NCI-H2227 treated with DMSO at 0.1 percent for 48 hours (cell line): Measurements from ENCODE around the gene CCNYL1.
A peak's percentile ranks its signal among the peaks of the same experiment; 100 is the strongest.
"Not testable (repeated sequence)": the region's sequence is repeated elsewhere in the genome, so short reads cannot be mapped to it uniquely, and the experiment has no call there.

ENCODE experiments used
- DNase-seq: peaks from one replicate; lab custom pipeline; 2025; lab: John Stamatoyannopoulos, UW

CCNYL1 gene

GRCh38 chr2:207734636-207735512 lies 23.4 kb downstream of the CCNYL1 start:
- no peak for DNase-seq

GRCh38 chr2:207735513-207735859 lies 24.0 kb downstream of the CCNYL1 start:
- DNase-seq, result not testable (repeated sequence)

GRCh38 chr2:207743514-207743913 lies 32.1 kb downstream of the CCNYL1 start:
- DNase-seq, result no peak

- DNase-seq, result no peak
These were observed 32.6 kb downstream of the CCNYL1 start for GRCh38 chr2:207744050-207744449.

DNA sequence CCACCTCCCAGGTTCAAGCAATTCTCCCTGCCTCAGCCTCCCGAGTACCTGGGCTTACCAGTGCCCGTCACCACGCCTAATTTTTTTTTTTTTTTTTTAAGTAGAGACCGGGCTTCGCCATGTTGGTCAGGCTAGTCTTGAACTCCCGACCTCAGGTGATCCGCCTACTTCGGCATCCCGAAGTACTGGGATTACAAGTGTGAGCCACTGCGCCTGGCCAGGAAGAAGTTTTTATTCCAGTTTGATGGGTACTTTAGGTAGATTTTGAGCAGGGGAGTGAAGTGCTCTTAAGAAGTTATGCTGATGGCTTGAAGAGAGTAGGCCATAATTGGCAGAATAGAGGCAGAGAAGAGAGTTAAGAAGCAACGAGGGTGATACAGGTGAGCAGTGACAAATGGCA lies 33.0 kb downstream of the CCNYL1 start:
- no peak for DNase-seq

GRCh38 chr2:207746131-207746530 lies 34.7 kb downstream of the CCNYL1 start:
- DNase-seq, result peak; percentile 90

- DNase-seq, result no peak
These were observed 36.5 kb downstream of the CCNYL1 start for GRCh38 chr2:207747653-207748560.

- DNase-seq, result peak; percentile 37
These were observed 37.6 kb downstream of the CCNYL1 start for GRCh38 chr2:207748993-207749392.

GRCh38 chr2:207749873-207750272 lies 38.4 kb downstream of the CCNYL1 start:
- no peak for DNase-seq

GRCh38 chr2:207750345-207750744 lies 38.9 kb downstream of the CCNYL1 start:
- peak; percentile 97 for DNase-seq

DNA sequence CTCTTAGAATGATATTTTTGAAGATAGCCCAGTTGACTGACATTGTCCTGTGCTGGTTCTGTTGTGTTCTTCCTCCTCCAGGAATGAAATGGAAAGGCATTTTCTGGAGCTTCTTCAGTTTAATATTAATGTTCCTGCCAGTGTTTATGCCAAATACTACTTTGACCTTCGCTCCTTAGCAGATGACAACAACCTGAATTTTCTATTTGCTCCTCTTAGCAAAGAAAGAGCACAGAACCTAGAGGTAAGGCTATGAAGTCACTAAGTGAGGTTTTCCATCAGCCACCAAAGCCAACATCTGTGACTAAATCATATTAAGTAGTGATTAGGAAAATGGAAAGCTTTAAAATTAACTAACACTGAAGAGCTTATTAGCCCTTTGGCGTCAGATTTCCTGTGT lies 39.4 kb downstream of the CCNYL1 start:
- no peak for DNase-seq

DNA sequence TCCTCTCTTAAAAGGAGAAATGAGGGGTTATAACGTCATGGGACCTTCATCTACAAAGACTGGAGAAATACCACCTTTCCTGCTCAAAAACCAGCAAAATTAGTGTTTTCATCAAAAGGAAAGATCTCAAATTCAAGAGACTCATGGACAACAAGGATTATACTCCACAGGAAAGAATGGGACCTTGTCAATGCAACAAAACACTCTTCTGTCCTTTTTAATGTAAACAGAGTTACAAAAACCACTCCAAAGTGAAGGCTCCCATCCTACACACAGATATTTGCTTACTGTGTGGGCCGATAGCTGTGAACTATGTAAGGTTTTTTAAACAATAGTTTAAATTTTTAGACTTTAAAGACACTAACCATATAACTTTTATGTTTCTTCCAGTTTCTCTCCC lies 42.2 kb downstream of the CCNYL1 start:
- not testable (repeated sequence) for DNase-seq

DNA sequence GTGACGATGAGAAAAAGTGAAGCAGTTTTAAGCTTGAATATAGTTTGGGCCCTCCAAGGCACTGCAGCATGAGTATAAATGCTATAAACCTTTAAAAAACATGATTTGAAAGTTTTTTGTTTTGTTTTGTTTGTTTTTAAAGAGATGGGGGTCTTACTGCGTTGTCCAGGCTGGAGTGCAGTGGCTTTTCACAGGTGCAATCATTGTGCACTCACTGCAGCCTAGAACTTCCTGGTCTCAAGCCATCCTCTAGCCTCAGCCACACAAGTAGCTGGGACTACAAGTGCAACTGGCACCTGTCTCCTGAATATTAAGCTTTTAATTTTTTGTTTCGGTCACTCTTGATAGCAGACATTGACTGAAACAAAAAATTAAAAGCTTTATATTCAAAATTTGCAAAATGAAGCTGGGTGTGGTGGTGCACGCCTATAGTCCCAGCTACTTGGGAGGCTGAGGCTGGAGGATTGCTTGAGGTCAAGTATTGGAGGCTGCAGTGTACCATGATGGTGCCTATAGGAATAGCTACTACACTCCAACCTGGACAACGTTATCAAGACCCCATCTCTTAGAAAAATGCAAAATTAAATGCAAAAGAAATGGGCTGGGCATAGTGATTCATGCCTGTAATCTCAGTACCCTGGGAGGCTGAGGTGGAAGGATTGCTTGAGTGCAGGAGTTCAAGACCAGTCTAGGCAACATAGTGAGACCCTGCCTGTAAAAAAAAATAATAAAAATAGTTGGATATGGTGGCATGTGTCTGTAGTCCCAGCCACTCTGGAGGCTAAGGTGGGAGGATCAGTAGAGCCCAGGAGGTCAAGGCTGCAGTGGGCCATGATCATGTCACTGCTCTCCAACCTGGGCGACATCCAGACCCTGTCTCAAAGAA lies 43.3 kb downstream of the CCNYL1 start:
- DNase-seq, result no peak

DNA sequence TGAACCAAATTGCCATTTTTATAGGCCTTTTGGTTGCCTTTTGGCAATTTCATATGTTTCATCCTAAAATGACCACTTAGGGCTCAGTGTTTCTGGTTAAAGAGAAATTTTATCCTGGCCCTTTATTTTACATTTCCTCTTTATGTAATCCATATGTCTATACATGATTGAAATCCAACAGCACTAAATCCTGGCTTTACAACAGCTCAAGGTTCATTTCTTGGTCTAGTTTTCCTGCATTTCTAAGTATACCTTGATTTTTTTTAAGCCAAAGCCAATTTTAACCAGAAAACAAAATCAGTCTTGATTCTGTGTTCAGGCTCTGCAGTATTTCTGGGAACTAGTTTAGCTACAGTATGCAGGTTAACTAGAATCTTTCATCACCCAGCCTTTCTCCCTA lies 46.6 kb downstream of the CCNYL1 start:
- no peak for DNase-seq

- DNase-seq, result no peak
These were observed 48.5 kb downstream of the CCNYL1 start for GRCh38 chr2:207759890-207760289.

DNA sequence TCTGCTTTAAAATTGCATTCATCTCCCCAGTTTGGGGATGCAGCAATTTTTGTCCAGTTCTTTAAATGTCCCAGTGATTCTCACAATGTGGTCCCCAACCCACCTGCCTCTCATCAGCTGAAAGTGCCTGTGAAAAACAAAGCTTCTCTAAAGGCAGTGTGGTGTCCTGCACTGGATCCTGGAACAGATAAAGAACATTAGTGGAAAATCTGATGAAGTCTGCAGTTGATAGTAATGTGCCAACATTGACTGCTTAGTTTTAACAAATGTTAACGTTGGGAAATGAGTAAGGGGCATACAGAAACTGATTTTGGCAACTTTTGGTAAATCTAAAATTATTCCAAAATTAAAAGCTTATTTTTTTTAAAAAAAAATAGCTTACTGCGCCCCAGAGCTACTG lies 49.0 kb downstream of the CCNYL1 start:
- no peak for DNase-seq

GRCh38 chr2:207761426-207761825 lies 50.0 kb downstream of the CCNYL1 start:
- DNase-seq, result not testable (repeated sequence)

GRCh38 chr2:207762146-207762545 lies 50.7 kb downstream of the CCNYL1 start:
- no peak for DNase-seq

DNA sequence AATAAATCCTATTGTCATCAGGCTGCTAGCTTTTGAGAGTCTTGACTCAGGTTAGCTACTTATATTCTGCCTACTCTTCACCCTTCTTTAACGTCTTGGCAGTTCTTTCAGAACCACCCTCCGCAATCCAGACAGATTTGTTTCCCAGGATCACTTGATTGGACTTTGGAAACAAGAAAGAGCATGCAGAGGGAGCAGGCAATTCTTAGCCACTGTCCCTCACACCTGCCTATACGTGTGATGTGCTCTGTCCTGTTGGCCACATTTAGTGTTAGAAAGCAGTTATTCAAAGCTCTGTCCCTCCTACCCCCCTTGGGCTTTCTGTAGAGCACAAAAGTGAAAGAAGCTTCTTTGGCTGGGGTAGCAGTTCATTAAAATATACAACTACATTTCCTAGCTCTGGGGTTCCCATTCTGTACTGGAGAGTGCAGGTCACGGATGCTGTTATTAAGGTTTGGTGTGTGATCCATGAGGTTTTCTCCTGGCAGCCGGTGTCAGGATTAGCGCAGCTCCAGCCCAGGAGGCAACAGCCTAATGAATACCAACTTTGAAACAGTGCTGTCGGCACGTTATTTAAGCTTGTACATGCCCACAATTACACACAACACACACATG lies 52.0 kb downstream of the CCNYL1 start:
- no peak for DNase-seq

DNA sequence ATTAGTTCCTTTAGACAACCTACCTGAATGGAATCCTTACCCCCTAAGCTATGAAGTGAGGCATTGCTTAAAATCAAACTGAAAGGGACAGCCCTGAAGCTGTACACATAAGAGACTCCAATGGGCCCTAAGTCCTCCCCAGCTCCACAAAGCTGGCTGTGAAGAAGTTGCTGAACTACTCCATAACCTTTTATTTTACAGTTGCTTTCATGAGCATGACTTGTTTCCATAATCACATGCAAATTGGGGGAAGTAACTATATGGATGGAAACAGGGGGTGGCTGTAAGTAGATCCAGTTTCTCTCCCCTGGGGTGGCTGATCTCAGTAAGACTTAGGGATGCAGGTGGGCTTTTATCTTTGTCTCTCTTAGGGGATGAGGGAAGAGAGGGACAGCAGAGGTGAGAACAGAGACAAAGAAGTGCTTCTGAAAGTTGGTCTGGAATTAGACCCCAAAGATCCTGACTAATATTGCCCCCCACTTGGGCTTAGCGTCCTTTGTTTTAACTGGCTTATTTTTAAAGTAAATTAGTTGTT lies 52.7 kb downstream of the CCNYL1 start:
- DNase-seq, result no peak

- DNase-seq, result peak; percentile 75
These were observed 54.1 kb downstream of the CCNYL1 start for GRCh38 chr2:207765547-207765946.
